ENCODE results near the gene PTK7. TPM values are rescaled to one million over a fixed set of nuclear protein-coding genes. Genes with fewer than 3 reads are reported as not detected.

PTK7 gene
- total and polyA plus RNA-seq, 2 donors (not counting 1 experiment from before 2014, with no cell fraction given), result not detected

- Histone ChIP-seq H3K4me1 (ENCODE audit: control insufficient read depth in 2 of 2, insufficient read depth in 2 of 2, low read length in 2 of 2) (no peaks in the 10 kb centered on the region), H3K36me3 (replicated peaks in 1 of 2; ENCODE audit: control extremely low read depth in 1 of 2, control insufficient read depth in 1 of 2, extremely low read depth in 1 of 2, insufficient read depth in 2 of 2, low read length in 1 of 2) (peaks cover 0 to 37% of the 10 kb centered on the region in 2 experiments), H4K20me1 (ENCODE audit: control insufficient read depth, insufficient read depth, low read length, poor library complexity, severe bottlenecking) (no peaks in the 10 kb centered on the region), H3K27ac (ENCODE audit: low read length in 2 of 2) (no peak overlapping the region), H3K4me2 (replicated peaks; ENCODE audit: low read depth, low read length, poor library complexity, severe bottlenecking) (no peak overlapping the region), H3K79me2 (ENCODE audit: control insufficient read depth, insufficient read depth, low read length) (no peaks in the 10 kb centered on the region), H3K27me3 (replicated peaks in 1 of 4; ENCODE audit: control extremely low read depth in 1 of 4, control insufficient read depth in 3 of 4, insufficient read depth in 4 of 4, low read length in 3 of 4) (no peaks in the 10 kb centered on the region), H2AFZ (ENCODE audit: insufficient read depth, low read depth, low read length, poor library complexity, severe bottlenecking) (no peak overlapping the region), H3K4me3 (ENCODE audit: control extremely low read depth in 1 of 5, extremely low read depth in 1 of 5, insufficient read depth in 1 of 5, low read depth in 2 of 5, low read length in 4 of 5) (no peak overlapping the region), H3K9ac (ENCODE audit: low read length) (no peak overlapping the region), H3K9me3 (ENCODE audit: control extremely low read depth in 1 of 3, control insufficient read depth in 2 of 3, insufficient read depth in 1 of 3, low read length in 2 of 3) (no peaks in the 10 kb centered on the region)
- POLR2A ChIA-PET, result interaction anchor here (1.1 kb wide), 1 partner anchor 13 kb away, joined by 4 read pairs; the partner anchor contains the start of gene RRP36
- Mint-ChIP-seq H3K4me3 (no peak overlapping the region), H3K4me1 (no peaks in the 10 kb centered on the region), H3K9me3 (ENCODE audit: insufficient read depth) (no peaks in the 10 kb centered on the region), H3K27me3 (no peaks in the 10 kb centered on the region), H3K27ac (no peak overlapping the region)
- CTCF ChIA-PET, result no interaction called here
- intact Hi-C loops (cut with micrococcal nuclease), result no loop called here
- ATAC-seq (ENCODE audit: low read depth), result no peak
- no peak for DNase-seq
- 100% methylated on average over 1 of the region's 2 CpGs for WGBS (ENCODE audit: insufficient coverage)
- TF ChIP-seq CTCF (IDR thresholded peaks at IDR 0.05) (no peak), EZH2 (IDR thresholded peaks at IDR 0.05; ENCODE audit: borderline replicate concordance, insufficient read depth, low read depth, low read length, poor library complexity, severe bottlenecking) (no peak)
Measured at GRCh38 chr6:43033496-43034189, 42.5 kb upstream of the PTK7 start.

GRCh38 chr6:43034190-43034525 is 42.0 kb upstream of the PTK7 start:
- ATAC-seq (ENCODE audit: low read depth) (no peak), DNase-seq (no peak)
- no peaks in the 10 kb centered on the region for H3K4me1 Mint-ChIP-seq
- no peak overlapping the region for H3K4me3 Mint-ChIP-seq
- ChIA-PET POLR2A (interaction anchor here (1.1 kb wide), 1 partner anchor 13 kb away, joined by 4 read pairs; the partner anchor contains the start of gene RRP36), CTCF (no interaction called here)
- H3K4me2 ChIP-seq (replicated peaks; ENCODE audit: low read depth, low read length, poor library complexity, severe bottlenecking), result no peak overlapping the region
- 100% methylated on average over 1 of the region's 2 CpGs for WGBS (ENCODE audit: insufficient coverage)
- H3K4me1 ChIP-seq (ENCODE audit: control insufficient read depth in 2 of 2, insufficient read depth in 2 of 2, low read length in 2 of 2), result no peaks in the 10 kb centered on the region
- no peaks in the 10 kb centered on the region for H3K9me3 ChIP-seq (ENCODE audit: control extremely low read depth in 1 of 3, control insufficient read depth in 2 of 3, insufficient read depth in 1 of 3, low read length in 2 of 3)
- H4K20me1 ChIP-seq (ENCODE audit: control insufficient read depth, insufficient read depth, low read length, poor library complexity, severe bottlenecking), result no peaks in the 10 kb centered on the region
- H3K27me3 ChIP-seq (replicated peaks in 1 of 4; ENCODE audit: control extremely low read depth in 1 of 4, control insufficient read depth in 3 of 4, insufficient read depth in 4 of 4, low read length in 3 of 4), result no peaks in the 10 kb centered on the region
- no peaks in the 10 kb centered on the region for H3K27me3 Mint-ChIP-seq
- H3K4me3 ChIP-seq (ENCODE audit: control extremely low read depth in 1 of 5, extremely low read depth in 1 of 5, insufficient read depth in 1 of 5, low read depth in 2 of 5, low read length in 4 of 5), result no peak overlapping the region
- H3K27ac ChIP-seq (ENCODE audit: low read length in 2 of 2), result no peak overlapping the region
- H3K9ac ChIP-seq (ENCODE audit: low read length), result no peak overlapping the region
- TF ChIP-seq CTCF (IDR thresholded peaks at IDR 0.05) (no peak), EZH2 (IDR thresholded peaks at IDR 0.05; ENCODE audit: borderline replicate concordance, insufficient read depth, low read depth, low read length, poor library complexity, severe bottlenecking) (no peak)
- H3K36me3 ChIP-seq (replicated peaks in 1 of 2; ENCODE audit: control extremely low read depth in 1 of 2, control insufficient read depth in 1 of 2, extremely low read depth in 1 of 2, insufficient read depth in 2 of 2, low read length in 1 of 2), result peaks cover 0 to 36% of the 10 kb centered on the region in 2 experiments
- intact Hi-C loops (cut with micrococcal nuclease), result no loop called here
- H3K9me3 Mint-ChIP-seq (ENCODE audit: insufficient read depth), result no peaks in the 10 kb centered on the region
- H3K27ac Mint-ChIP-seq, result no peak overlapping the region
- H3K79me2 ChIP-seq (ENCODE audit: control insufficient read depth, insufficient read depth, low read length), result no peaks in the 10 kb centered on the region
- H2AFZ ChIP-seq (ENCODE audit: insufficient read depth, low read depth, low read length, poor library complexity, severe bottlenecking), result no peak overlapping the region
